Fibroblast of skin of left biceps (primary cell): Measurements from ENCODE around the gene PLEKHM3.
"Not testable (repeated sequence)": the region's sequence is repeated elsewhere in the genome, so short reads cannot be mapped to it uniquely, and the experiment has no call there.

ENCODE experiments used
- DNase-seq, 2 experiments: peaks; one replicate each; pipeline ENCODE4 v3.0.0-alpha.2; 2013; ENCODE audit warnings: low read depth in 2 of 2

PLEKHM3 gene

DNA sequence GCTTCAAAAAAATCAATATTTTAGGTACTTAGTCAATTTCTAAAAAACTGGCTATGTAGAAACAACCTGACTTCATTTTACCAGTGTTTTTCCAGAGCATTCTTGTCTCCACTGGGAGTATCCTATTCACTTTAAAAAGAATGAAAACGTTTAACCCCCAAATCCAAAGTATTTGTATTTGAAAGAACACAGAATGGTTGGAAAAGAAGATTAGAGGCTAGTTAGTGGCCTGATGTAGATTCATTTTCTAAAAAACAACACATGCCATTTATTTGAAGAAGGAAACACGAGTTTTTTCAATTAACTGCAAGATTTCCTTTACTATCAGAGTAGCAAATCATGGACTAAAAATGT is 74.6 kb downstream of the PLEKHM3 start:
- DNase-seq, result no peak

DNA sequence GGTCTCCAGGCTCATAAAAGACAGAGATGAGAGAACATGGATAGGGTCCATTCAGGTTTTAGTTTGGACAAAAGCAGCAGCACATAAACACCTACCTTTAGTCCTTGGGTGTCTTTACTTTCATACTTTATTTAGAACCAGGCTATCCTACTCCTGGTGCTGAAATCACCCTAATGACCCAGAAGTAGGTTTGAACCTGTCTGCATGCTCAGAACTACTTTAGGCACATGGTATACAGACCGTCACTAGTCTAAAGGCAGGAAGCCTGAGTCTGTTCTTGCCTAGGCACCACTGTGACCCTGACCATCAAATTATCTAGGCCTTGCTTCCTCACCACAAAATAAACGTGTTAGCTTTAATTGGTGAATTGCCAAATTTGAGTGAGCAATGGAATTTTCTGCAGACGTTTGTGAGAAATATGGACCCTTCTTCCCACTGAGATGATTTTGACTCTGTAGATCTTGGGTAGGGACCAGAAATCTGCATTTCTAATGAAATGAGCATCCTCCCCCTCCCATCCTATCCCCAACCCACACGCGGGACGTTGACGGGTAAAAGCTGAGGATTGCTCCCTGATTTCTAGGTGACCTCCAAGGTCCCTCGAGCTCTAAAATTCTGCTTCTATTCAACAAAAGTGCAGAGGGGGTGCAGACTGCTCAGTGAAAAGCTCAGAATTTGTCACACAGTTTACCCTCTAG is 75.1 kb downstream of the PLEKHM3 start:
- no peak for DNase-seq

DNA sequence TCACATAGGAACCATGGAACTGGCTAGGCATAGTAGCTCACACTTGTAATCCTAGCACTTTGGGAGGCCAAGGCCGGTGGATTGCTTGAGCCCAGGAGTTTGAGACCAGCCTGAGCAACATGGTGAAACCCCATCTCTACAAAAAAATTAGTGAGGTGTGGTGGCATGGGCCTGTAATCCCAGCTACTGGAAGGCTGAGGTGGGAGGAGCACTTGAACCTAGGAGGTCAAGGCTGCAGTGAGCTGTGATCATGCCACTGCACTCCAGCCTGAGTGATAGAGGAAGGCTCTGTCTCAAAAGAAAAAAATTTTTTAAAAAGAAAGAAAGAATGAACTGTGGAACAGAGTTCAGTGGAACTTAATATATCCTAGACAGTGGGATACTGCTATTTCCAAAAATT is 76.1 kb downstream of the PLEKHM3 start:
- DNase-seq, result not testable (repeated sequence)

- DNase-seq, result no peak
Observed at GRCh38 chr2:207944979-207945600, 80.2 kb downstream of the PLEKHM3 start.

GRCh38 chr2:207944334-207944733 is 81.0 kb downstream of the PLEKHM3 start:
- DNase-seq, result no peak

DNA sequence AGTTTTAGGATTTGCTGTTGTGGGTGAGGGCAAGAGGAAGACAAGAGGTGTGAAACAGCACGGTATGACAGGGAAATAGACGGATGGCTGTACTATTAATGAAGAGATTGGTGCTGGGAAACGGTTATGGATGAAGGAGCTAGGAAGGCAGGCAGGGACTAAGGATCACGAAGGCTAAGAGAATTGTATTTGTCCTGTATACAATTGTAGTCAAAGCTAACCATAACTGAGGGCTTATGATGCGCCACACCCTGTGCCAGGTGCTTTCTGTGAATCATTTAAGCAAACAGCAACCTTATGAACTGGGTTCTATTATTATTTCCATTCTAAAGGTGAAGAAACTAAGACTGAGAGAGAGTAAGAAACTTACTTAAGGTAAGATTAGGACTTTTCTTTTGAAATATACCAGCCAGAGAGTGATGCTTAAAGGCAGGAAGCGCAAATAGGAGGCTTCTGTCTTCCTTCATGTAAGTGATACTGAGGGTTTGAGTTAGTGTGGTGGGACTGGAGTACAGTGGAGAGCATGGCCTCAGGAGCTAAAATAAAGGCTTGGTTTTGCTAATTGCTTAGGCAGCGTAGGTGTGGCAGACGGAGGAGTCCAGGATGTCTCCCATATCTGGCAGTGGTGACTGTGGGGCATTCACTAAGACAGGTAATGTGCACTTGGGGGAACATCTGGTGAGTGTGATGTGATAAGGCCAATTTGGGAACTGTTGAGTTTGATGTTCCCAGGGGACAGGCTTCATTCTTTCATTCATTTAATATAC is 85.8 kb downstream of the PLEKHM3 start:
- DNase-seq, result no peak

GRCh38 chr2:207938886-207939285 is 86.4 kb downstream of the PLEKHM3 start:
- DNase-seq, result no peak

DNA sequence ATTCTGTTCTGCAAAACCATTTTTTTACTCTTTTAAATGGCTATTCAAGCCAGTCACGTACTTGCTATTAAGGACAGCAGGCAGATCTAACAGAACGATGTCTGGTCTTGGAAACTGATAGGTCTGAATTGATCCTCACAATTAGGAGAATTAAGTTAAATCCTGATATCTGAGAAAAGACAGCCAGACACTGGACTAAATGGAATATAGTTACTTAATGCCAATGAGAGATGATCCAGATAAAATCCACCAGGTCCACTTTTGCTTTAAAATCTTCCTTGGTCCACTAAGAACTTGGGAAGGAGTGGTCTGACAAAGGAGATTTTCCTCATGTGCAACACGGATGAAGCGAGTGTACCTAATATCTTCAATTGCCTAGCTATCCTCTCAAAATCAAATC is 86.9 kb downstream of the PLEKHM3 start:
- no peak for DNase-seq

GRCh38 chr2:207937823-207938222 is 87.5 kb downstream of the PLEKHM3 start:
- no peak for DNase-seq

- DNase-seq, result no peak
Observed at GRCh38 chr2:207937253-207937652, 88.1 kb downstream of the PLEKHM3 start.

- no peak for DNase-seq
Observed at GRCh38 chr2:207936380-207936779, 88.9 kb downstream of the PLEKHM3 start.

GRCh38 chr2:207935991-207936370 is 89.3 kb downstream of the PLEKHM3 start:
- DNase-seq, result no peak

GRCh38 chr2:207935121-207935990 is 90.0 kb downstream of the PLEKHM3 start:
- no peak for DNase-seq

GRCh38 chr2:207934720-207935119 is 90.6 kb downstream of the PLEKHM3 start:
- DNase-seq, result no peak

DNA sequence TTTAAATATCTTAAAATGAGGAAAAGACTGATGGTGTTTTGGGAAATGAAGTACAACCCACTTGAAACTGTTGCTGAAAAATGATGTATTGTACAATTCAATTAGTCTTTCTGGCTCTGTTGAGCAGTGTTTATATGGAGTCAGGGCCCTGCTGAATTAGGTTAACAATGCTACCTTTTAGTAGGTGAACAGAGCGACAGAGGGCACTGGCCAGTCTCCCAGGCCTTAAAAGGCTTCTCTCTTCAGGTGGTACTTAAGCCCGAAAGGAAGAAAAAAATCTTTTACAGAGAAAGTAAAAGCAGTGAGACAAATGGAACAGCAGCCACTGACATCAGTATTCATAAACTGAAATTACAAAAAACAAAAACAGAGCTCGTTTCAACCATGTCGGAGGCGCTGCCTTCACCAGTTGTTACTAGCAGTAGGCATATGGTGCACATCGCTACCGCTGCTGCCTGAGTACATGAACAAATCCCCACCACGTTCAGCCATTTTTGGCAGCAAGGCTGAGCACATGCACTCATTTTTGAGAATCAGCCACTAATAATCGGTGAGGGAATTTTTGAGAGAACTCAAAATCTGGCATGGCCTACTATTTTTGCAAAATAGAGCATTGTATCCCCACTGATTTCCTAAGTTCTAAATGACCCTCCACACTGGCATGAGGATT is 91.8 kb downstream of the PLEKHM3 start:
- no peak for DNase-seq

- DNase-seq, result no peak
Observed at GRCh38 chr2:207932106-207932505, 93.2 kb downstream of the PLEKHM3 start.

- no peak for DNase-seq
Observed at GRCh38 chr2:207930747-207931146, 94.6 kb downstream of the PLEKHM3 start.

DNA sequence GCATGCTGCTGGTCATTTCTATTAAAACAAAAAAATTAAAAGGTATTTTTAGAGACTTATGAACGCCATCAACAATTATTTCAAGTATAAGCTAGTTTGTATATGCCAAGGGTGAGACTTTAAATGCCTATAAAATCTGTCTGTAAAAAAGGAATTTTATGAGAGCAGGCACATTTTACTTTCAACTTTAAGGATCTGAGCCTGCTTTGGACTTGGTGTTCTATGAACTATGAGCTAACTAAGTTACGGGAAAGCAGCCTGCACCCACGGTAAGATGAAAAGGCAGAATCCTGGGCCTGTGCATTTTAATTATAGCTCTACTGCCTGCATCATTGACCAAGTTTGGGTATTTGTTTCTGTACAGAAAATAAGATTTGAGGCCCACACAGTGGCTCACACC is 95.4 kb downstream of the PLEKHM3 start:
- no peak for DNase-seq

GRCh38 chr2:207928079-207928478 is 97.2 kb downstream of the PLEKHM3 start:
- no peak for DNase-seq

GRCh38 chr2:207926989-207927300 is 98.4 kb downstream of the PLEKHM3 start:
- DNase-seq, result no peak

DNA sequence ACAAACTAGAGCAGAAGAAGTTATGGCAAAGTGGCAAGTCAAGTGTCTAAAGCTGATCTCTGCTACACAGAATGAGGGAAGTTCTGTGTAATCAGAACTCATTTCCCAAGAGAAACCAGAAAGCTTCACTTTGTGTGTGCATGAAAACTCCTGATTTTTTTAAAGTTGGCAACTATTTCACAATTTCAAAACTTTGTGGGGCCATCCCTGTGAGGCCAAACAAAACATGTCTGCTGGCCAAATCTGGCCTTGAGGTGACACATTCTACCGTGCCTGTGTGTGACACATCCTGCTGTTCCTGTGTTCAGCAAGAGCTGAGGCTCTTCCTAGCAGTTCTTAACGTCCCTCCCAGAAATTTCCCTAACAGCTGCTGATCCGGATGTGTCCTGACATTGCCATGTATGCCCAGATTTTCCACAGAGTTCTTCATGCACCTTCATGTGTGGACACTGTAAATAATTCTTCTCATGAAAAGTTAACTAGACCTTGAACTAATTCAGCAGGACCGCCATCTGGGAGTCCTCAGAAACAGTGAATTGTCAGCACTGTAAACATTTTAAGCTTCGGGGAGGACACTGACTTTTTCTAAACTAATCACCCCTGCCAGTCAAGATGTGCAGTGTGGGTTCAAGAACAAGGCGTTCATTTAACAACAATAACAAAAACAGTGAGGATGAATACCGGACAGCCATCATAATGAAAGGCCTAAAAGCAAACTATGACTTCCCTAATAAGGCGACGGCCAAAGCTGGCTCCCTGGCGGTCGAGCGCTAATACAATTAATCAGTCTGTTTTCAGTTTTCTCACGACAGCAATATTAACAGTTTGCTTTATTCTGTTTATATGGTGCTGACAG is 99.0 kb downstream of the PLEKHM3 start:
- peak in 1 of 2 experiments; percentile 1 for DNase-seq
